HepG2 (cell line): ENCODE results near the gene FITM2. TPM values are rescaled to one million over a fixed set of nuclear protein-coding genes. Genes with fewer than 3 reads are reported as not detected.

ENCODE experiments used
- ARID4A ChIP-seq: sonication (generic); formaldehyde crosslinking; IDR thresholded peaks from 2 replicates; pipeline ENCODE4 v1.5.0; 2020; ENCODE audit warnings: mild to moderate bottlenecking, missing genetic modification reagents, borderline replicate concordance
- ARNT2 ChIP-seq: sonication (generic); formaldehyde crosslinking; IDR thresholded peaks from 2 replicates; pipeline ENCODE4 v1.8.0; 2022; ENCODE audit warnings: mild to moderate bottlenecking, low read depth, missing genetic modification reagents, moderate library complexity
- ATF1 ChIP-seq: IDR thresholded peaks from 2 replicates; pipeline ENCODE4 v1.6.1; 2016; ENCODE audit warnings: mild to moderate bottlenecking, control low read depth
- EP300 ChIP-seq, 3 experiments: sonication (generic) in 1 of 3; formaldehyde crosslinking in 1 of 3; IDR thresholded peaks; 2 replicates each; pipeline versions ENCODE4 v1.5.1 to v1.6.1; 2011 to 2020; ENCODE audit warnings: low read depth in 2 of 3, low read length in 2 of 3, borderline replicate concordance in 1 of 3, improper control_type of control experiment in 1 of 3, mild to moderate bottlenecking in 1 of 3, missing genetic modification reagents in 1 of 3, moderate library complexity in 1 of 3
- KMT2A ChIP-seq: sonication (generic); formaldehyde crosslinking; IDR thresholded peaks from 2 replicates; pipeline ENCODE4 v1.4.0; 2020; ENCODE audit warnings: missing genetic modification reagents
- MIXL1 ChIP-seq: IDR thresholded peaks from 2 replicates; pipeline ENCODE4 v1.6.1; 2016
- RFX1 ChIP-seq: fragments of 450-650 bp; IDR thresholded peaks from 2 replicates; pipeline ENCODE4 v1.6.1; 2017
- RORA ChIP-seq: sonication (generic); formaldehyde crosslinking; IDR thresholded peaks from 2 replicates; pipeline ENCODE4 v1.5.0; 2020; ENCODE audit warnings: mild to moderate bottlenecking, missing genetic modification reagents, moderate library complexity
- RXRA ChIP-seq: sonication (generic); formaldehyde crosslinking; IDR thresholded peaks from 2 replicates; pipeline ENCODE4 v1.5.1; 2020; ENCODE audit warnings: missing genetic modification reagents
- RXRB ChIP-seq: IDR thresholded peaks from 2 replicates; pipeline ENCODE4 v1.6.1; 2016; ENCODE audit warnings: borderline replicate concordance, missing genetic modification reagents, missing compliant biosample characterization
- STAG1 ChIP-seq: sonication (generic); formaldehyde crosslinking; IDR thresholded peaks from 2 replicates; pipeline ENCODE4 v1.4.0; 2020; ENCODE audit warnings: missing genetic modification reagents
- ZNF230 ChIP-seq: sonication (generic); formaldehyde crosslinking; IDR thresholded peaks from 2 replicates; pipeline ENCODE4 v1.4.0; 2020; ENCODE audit warnings: mild to moderate bottlenecking, missing genetic modification reagents
- ZNF414 ChIP-seq: sonication (generic); formaldehyde crosslinking; IDR thresholded peaks from 2 replicates; pipeline ENCODE4 v1.5.0; 2020; ENCODE audit warnings: missing genetic modification reagents
- ZNF558 ChIP-seq: sonication (generic); formaldehyde crosslinking; IDR thresholded peaks from 2 replicates; pipeline ENCODE4 v1.9.0; 2022; ENCODE audit warnings: mild to moderate bottlenecking, missing genetic modification reagents, borderline replicate concordance
- ZNF891 ChIP-seq: sonication (generic); formaldehyde crosslinking; IDR thresholded peaks from 2 replicates; pipeline ENCODE4 v1.5.0; 2020; ENCODE audit warnings: mild to moderate bottlenecking, missing genetic modification reagents
- polyA plus RNA-seq, 8 experiments: library from polyadenylated mRNA; depleted of rRNA in 3 of 8; stranded (reverse) in 7 of 8; unstranded in 1 of 8; fragments of >200 nt; fragmentation: Illumina TruSeq in 4 of 8; extraction: Trizol in 4 of 8; gene quantifications; 2 replicates each; pipeline versions ENCODE4 v1.2.1 to v1.2.3, GENCODE V29; 2011 to 2016; ENCODE audit warnings: low read depth in 4 of 8, missing spikeins in 1 of 8, mixed read lengths in 1 of 8; ENCODE audit not compliant: insufficient read depth in 1 of 8
- total RNA-seq, 5 experiments: library from RNA; depleted of rRNA; stranded (reverse); fragments of >200 nt; fragmentation: Illumina TruSeq; extraction: Trizol; gene quantifications; 2 replicates each; pipeline ENCODE4 v1.2.3, GENCODE V29; 2016; ENCODE audit warnings: low read depth in 1 of 5
- TF ChIP-seq, protein P1 (sequence below), 2 experiments: sonication (generic) in 1 of 2; formaldehyde crosslinking in 1 of 2; IDR thresholded peaks; 2 replicates each; pipeline versions ENCODE4 v1.4.0 to v1.6.1; 2018 to 2020; ENCODE audit warnings: missing genetic modification reagents in 2 of 2, borderline replicate concordance in 1 of 2, low read depth in 1 of 2, mild to moderate bottlenecking in 1 of 2, missing biosample characterization in 1 of 2
- TF ChIP-seq, protein P2 (sequence below): IDR thresholded peaks from 2 replicates; pipeline ENCODE4 v1.6.1; 2016; ENCODE audit warnings: low read depth, borderline replicate concordance
- TF ChIP-seq, protein P3 (sequence below): sonication (generic); formaldehyde crosslinking; conservative IDR thresholded peaks from 2 replicates; pipeline ENCODE4 v1.8.0; 2022; ENCODE audit warnings: low read depth, missing genetic modification reagents
- TF ChIP-seq, protein P4 (sequence below): sonication (generic); formaldehyde crosslinking; IDR thresholded peaks from 2 replicates; pipeline ENCODE4 v1.5.0; 2020; ENCODE audit warnings: mild to moderate bottlenecking, missing genetic modification reagents, borderline replicate concordance

The FITM2 gene
- total and polyA plus RNA-seq, 2 of the 13 experiments (the other 11 are each of a cell fraction or from before 2014, with no cell fraction given): 9.6 to 24.5 TPM

DNA sequence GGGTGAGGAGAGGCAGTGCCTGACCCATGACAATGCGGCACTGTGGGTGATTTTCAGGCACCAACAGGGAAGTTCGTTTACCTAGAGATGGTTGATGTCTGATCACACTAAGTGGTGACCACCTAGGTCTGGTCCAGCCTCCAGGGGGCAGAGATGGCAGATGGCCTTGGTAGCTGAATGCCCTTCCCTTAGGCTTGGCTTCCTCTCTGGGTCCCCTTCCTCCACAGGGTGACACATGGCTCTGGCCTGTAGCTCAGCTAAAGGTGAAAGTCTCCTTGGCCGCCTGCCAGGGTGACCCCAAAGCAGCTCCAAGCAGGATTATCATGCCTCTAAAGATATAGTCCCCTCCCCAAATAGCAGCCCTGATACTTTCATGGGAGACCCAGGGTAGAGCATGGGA lies 57.5 kb downstream of the FITM2 start (continued):
- TF ChIP-seq ARID4A (CRISPR knock-in tag) (no peak; the same call in 1 of the 2 replicates), STAG1 (peak; percentile 80), ZNF414 (CRISPR knock-in tag) (no peak), MIXL1 (CRISPR knock-in tag) (no peak), ZNF230 (no peak), RFX1 (no peak), RORA (no peak), RXRA (CRISPR knock-in tag) (0 out of 2 replicates have a peak, but pooled peaks have one; percentile 28), RXRB (0 out of 2 replicates have a peak, but pooled peaks have one; percentile 27), ZNF558 (CRISPR knock-in tag) (no peak), EP300 (IDR thresholded peaks at IDR 0.05; ENCODE audit: low read depth in 2 of 2, low read length in 2 of 2) (peak in 1 of 2 experiments; percentile 15; a peak in 1 of 4 replicates), EP300 (CRISPR knock-in tag; IDR thresholded peaks at IDR 0.05; ENCODE audit: borderline replicate concordance) (no peak), ZNF891 (CRISPR knock-in tag) (peak; percentile 28; the same call in 1 of the 2 replicates), KMT2A (CRISPR knock-in tag) (no peak), ARNT2 (CRISPR knock-in tag) (no peak), ATF1 (no peak)
- TF ChIP-seq, protein P1, sequence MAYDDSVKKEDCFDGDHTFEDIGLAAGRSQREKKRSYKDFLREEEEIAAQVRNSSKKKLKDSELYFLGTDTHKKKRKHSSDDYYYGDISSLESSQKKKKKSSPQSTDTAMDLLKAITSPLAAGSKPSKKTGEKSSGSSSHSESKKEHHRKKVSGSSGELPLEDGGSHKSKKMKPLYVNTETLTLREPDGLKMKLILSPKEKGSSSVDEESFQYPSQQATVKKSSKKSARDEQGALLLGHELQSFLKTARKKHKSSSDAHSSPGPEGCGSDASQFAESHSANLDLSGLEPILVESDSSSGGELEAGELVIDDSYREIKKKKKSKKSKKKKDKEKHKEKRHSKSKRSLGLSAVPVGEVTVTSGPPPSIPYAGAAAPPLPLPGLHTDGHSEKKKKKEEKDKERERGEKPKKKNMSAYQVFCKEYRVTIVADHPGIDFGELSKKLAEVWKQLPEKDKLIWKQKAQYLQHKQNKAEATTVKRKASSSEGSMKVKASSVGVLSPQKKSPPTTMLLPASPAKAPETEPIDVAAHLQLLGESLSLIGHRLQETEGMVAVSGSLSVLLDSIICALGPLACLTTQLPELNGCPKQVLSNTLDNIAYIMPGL (CRISPR knock-in tag; IDR thresholded peaks at IDR 0.05; ENCODE audit: borderline replicate concordance in 1 of 2, low read depth in 1 of 2): peak in 1 of 2 experiments; percentile 38; a peak in 1 of 4 replicates
- TF ChIP-seq, protein P2, sequence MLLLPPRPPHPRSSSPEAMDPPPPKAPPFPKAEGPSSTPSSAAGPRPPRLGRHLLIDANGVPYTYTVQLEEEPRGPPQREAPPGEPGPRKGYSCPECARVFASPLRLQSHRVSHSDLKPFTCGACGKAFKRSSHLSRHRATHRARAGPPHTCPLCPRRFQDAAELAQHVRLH (CRISPR knock-in tag): no peak
- TF ChIP-seq, protein P3, sequence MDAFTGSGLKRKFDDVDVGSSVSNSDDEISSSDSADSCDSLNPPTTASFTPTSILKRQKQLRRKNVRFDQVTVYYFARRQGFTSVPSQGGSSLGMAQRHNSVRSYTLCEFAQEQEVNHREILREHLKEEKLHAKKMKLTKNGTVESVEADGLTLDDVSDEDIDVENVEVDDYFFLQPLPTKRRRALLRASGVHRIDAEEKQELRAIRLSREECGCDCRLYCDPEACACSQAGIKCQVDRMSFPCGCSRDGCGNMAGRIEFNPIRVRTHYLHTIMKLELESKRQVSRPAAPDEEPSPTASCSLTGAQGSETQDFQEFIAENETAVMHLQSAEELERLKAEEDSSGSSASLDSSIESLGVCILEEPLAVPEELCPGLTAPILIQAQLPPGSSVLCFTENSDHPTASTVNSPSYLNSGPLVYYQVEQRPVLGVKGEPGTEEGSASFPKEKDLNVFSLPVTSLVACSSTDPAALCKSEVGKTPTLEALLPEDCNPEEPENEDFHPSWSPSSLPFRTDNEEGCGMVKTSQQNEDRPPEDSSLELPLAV (CRISPR knock-in tag): no peak
- TF ChIP-seq, protein P4, sequence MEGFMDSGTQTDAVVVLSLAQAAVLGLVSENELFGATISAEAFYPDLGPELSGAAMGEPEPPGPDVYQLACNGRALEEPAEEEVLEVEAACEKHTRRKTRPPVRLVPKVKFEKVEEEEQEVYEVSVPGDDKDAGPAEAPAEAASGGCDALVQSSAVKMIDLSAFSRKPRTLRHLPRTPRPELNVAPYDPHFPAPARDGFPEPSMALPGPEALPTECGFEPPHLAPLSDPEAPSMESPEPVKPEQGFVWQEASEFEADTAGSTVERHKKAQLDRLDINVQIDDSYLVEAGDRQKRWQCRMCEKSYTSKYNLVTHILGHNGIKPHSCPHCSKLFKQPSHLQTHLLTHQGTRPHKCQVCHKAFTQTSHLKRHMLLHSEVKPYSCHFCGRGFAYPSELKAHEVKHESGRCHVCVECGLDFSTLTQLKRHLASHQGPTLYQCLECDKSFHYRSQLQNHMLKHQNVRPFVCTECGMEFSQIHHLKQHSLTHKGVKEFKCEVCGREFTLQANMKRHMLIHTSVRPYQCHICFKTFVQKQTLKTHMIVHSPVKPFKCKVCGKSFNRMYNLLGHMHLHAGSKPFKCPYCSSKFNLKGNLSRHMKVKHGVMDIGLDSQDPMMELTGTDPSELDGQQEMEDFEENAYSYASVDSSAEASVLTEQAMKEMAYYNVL (CRISPR knock-in tag): no peak
